Measurements from ENCODE around the gene ADAMTS2.

- TF ChIP-seq POLR2A (IDR thresholded peaks at IDR 0.05; ENCODE audit: low read depth, low read length): no peak
- TF ChIP-seq CTCF (conservative IDR thresholded peaks at IDR 0.05; ENCODE audit: low read depth, low read length): no peak
- TF ChIP-seq BHLHE40 (IDR thresholded peaks at IDR 0.05; ENCODE audit: low read depth, low read length): no peak
- no peak for TF ChIP-seq RCOR1 (IDR thresholded peaks at IDR 0.05; ENCODE audit: insufficient replicate concordance, low read length)
- TF ChIP-seq USF2 (IDR thresholded peaks at IDR 0.05; ENCODE audit: low read depth, low read length): no peak
- no peak for TF ChIP-seq NFE2L2 (IDR thresholded peaks at IDR 0.05; ENCODE audit: low read depth, low read length)
- TF ChIP-seq ELK1 (IDR thresholded peaks at IDR 0.05; ENCODE audit: borderline replicate concordance, low read depth, low read length): no peak
- no peak for TF ChIP-seq MXI1 (IDR thresholded peaks at IDR 0.05; ENCODE audit: borderline replicate concordance, low read depth, low read length)
- TF ChIP-seq CEBPB (IDR thresholded peaks at IDR 0.05; ENCODE audit: low read depth, low read length): no peak
- TF ChIP-seq MAZ (IDR thresholded peaks at IDR 0.05; ENCODE audit: borderline replicate concordance, low read depth, low read length): no peak
- no peak for TF ChIP-seq MAFK (IDR thresholded peaks at IDR 0.05; ENCODE audit: low read depth, low read length)
- TF ChIP-seq SMC3 (IDR thresholded peaks at IDR 0.05; ENCODE audit: low read depth, low read length): no peak
- no peak for TF ChIP-seq FOS (IDR thresholded peaks at IDR 0.05; ENCODE audit: low read depth, low read length)
- TF ChIP-seq RAD21 (IDR thresholded peaks at IDR 0.05; ENCODE audit: low read length): no peak
These were observed 182.7 kb downstream of the ADAMTS2 start for GRCh38 chr5:179162351-179163235.
